HepG2 (cell line): ENCODE data around the gene CSN3. TPM values are rescaled to one million over a fixed set of nuclear protein-coding genes. Genes with fewer than 3 reads are reported as not detected.

Source experiments
- GATA4 ChIP-seq: sonication (generic); IDR thresholded peaks from 2 replicates; pipeline ENCODE4 v1.6.1; 2016; ENCODE audit warnings: antibody characterized with exemption, low read depth, borderline replicate concordance
- ISL2 ChIP-seq: sonication (generic); formaldehyde crosslinking; IDR thresholded peaks from 2 replicates; pipeline ENCODE4 v1.5.0; 2020; ENCODE audit warnings: missing genetic modification reagents
- KLF6 ChIP-seq: IDR thresholded peaks from 2 replicates; pipeline ENCODE4 v1.8.0; 2016; ENCODE audit warnings: missing biosample characterization, missing genetic modification reagents
- MLLT10 ChIP-seq: sonication (generic); formaldehyde crosslinking; IDR thresholded peaks from 2 replicates; pipeline ENCODE4 v1.4.0; 2020; ENCODE audit warnings: missing genetic modification reagents
- MTA1 ChIP-seq: sonication (generic); formaldehyde crosslinking; IDR thresholded peaks from 2 replicates; pipeline ENCODE4 v1.4.0; 2020; ENCODE audit warnings: missing genetic modification reagents, mild to moderate bottlenecking, borderline replicate concordance
- PPARG ChIP-seq: conservative IDR thresholded peaks from 2 replicates; pipeline ENCODE4 v1.6.1; 2016; ENCODE audit warnings: missing biosample characterization, missing genetic modification reagents
- PRMT3 ChIP-seq: sonication (generic); formaldehyde crosslinking; IDR thresholded peaks from 2 replicates; pipeline ENCODE4 v1.8.1; 2022; ENCODE audit warnings: low read depth, mild to moderate bottlenecking, moderate library complexity, missing genetic modification reagents, borderline replicate concordance
- SAFB2 ChIP-seq: sonication (generic); formaldehyde crosslinking; IDR thresholded peaks from 2 replicates; pipeline ENCODE4 v1.5.1; 2020; ENCODE audit warnings: missing genetic modification reagents, low read depth, mild to moderate bottlenecking, borderline replicate concordance
- SETDB1 ChIP-seq: sonication (generic); formaldehyde crosslinking; IDR thresholded peaks from 2 replicates; pipeline ENCODE4 v1.5.1; 2020; ENCODE audit warnings: missing genetic modification reagents, mild to moderate bottlenecking, borderline replicate concordance
- SIN3A ChIP-seq: IDR thresholded peaks from 2 replicates; pipeline ENCODE4 v1.6.1; 2011; ENCODE audit warnings: low read depth, mild to moderate bottlenecking, control low read depth, low read length, borderline replicate concordance
- SOX13 ChIP-seq, 3 experiments: fragments of 450-650 bp in 1 of 3; sonication (generic) in 1 of 3; formaldehyde crosslinking in 1 of 3; IDR thresholded peaks in 2 of 3; conservative IDR thresholded peaks in 1 of 3; 2 replicates each; pipeline versions ENCODE4 v1.5.0 to v1.6.1; 2016 to 2020; ENCODE audit warnings: antibody characterized with exemption in 1 of 3, mild to moderate bottlenecking in 1 of 3, missing compliant biosample characterization in 1 of 3, missing genetic modification reagents in 1 of 3, moderate library complexity in 1 of 3
- SOX5 ChIP-seq: IDR thresholded peaks from 2 replicates; pipeline ENCODE4 v1.6.1; 2016; ENCODE audit warnings: borderline replicate concordance
- SP4 ChIP-seq: sonication (generic); formaldehyde crosslinking; IDR thresholded peaks from 2 replicates; pipeline ENCODE4 v1.8.1; 2023; ENCODE audit warnings: mild to moderate bottlenecking, missing genetic modification reagents
- ZNF225 ChIP-seq: sonication (generic); formaldehyde crosslinking; IDR thresholded peaks from 2 replicates; pipeline ENCODE4 v1.4.0; 2020; ENCODE audit warnings: mild to moderate bottlenecking, missing genetic modification reagents
- ZNF549 ChIP-seq: sonication (generic); formaldehyde crosslinking; IDR thresholded peaks from 2 replicates; pipeline ENCODE4 v1.5.0; 2020; ENCODE audit warnings: missing genetic modification reagents
- ZNF564 ChIP-seq: sonication (generic); formaldehyde crosslinking; IDR thresholded peaks from 2 replicates; pipeline ENCODE4 v1.8.1; 2023; ENCODE audit warnings: mild to moderate bottlenecking, missing genetic modification reagents
- polyA plus RNA-seq, 8 experiments: library from polyadenylated mRNA; depleted of rRNA in 3 of 8; stranded (reverse) in 7 of 8; unstranded in 1 of 8; fragments of >200 nt; fragmentation: Illumina TruSeq in 4 of 8; extraction: Trizol in 4 of 8; gene quantifications; 2 replicates each; pipeline versions ENCODE4 v1.2.1 to v1.2.3, GENCODE V29; 2011 to 2016; ENCODE audit warnings: low read depth in 4 of 8, missing spikeins in 1 of 8, mixed read lengths in 1 of 8; ENCODE audit not compliant: insufficient read depth in 1 of 8
- total RNA-seq, 5 experiments: library from RNA; depleted of rRNA; stranded (reverse); fragments of >200 nt; fragmentation: Illumina TruSeq; extraction: Trizol; gene quantifications; 2 replicates each; pipeline ENCODE4 v1.2.3, GENCODE V29; 2016; ENCODE audit warnings: low read depth in 1 of 5
- TF ChIP-seq, protein P1 (sequence below): sonication (generic); formaldehyde crosslinking; IDR thresholded peaks from 2 replicates; pipeline ENCODE4 v1.4.0; 2020; ENCODE audit warnings: missing genetic modification reagents
- TF ChIP-seq, protein P2 (sequence below): IDR thresholded peaks from 2 replicates; pipeline ENCODE4 v1.4.0; 2020; ENCODE audit warnings: mild to moderate bottlenecking, missing genetic modification reagents
- TF ChIP-seq, protein P3 (sequence below): sonication (generic); formaldehyde crosslinking; conservative IDR thresholded peaks from 2 replicates; pipeline ENCODE4 v1.4.0; 2020; ENCODE audit warnings: mild to moderate bottlenecking, missing genetic modification reagents, moderate library complexity

The CSN3 gene
- total and polyA plus RNA-seq, 2 of the 13 experiments (the other 11 are each of a cell fraction or from before 2014, with no cell fraction given), result not detected

DNA sequence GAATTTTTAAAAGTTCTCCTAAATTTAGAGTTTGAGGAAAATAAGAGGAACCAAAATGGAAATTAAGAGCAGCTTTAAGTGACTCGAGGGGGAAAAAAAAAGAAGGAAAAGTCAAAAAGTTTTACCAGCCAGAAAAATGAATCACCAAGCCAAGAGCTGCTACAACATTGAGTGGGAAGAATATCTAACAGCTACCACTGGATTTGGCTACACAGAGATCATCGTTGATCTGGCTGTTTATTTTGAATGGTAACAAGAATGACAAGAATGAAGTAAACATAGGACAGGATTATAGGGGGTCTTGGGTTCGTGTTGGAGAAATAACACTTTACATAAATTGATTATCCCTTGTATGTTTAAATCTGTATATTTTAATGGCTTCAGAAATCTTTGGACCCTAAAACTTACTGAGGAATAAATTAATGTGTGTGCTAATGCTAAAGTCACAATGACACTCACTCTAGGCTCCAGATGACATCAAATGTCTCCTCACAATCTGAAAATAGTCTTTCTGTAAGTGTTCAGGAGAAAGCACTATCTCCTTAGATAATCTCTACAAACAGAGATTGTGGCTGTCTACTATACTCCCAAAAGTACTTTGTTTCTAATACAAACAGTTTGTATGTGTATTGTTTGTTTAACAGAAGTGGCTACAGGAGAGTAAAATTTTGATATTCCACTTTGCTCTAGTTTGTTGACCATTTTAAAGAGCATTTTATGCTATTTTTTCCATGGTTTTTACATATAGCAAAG is 3.1 kb upstream of the CSN3 start (continued):
- TF ChIP-seq, protein P1, sequence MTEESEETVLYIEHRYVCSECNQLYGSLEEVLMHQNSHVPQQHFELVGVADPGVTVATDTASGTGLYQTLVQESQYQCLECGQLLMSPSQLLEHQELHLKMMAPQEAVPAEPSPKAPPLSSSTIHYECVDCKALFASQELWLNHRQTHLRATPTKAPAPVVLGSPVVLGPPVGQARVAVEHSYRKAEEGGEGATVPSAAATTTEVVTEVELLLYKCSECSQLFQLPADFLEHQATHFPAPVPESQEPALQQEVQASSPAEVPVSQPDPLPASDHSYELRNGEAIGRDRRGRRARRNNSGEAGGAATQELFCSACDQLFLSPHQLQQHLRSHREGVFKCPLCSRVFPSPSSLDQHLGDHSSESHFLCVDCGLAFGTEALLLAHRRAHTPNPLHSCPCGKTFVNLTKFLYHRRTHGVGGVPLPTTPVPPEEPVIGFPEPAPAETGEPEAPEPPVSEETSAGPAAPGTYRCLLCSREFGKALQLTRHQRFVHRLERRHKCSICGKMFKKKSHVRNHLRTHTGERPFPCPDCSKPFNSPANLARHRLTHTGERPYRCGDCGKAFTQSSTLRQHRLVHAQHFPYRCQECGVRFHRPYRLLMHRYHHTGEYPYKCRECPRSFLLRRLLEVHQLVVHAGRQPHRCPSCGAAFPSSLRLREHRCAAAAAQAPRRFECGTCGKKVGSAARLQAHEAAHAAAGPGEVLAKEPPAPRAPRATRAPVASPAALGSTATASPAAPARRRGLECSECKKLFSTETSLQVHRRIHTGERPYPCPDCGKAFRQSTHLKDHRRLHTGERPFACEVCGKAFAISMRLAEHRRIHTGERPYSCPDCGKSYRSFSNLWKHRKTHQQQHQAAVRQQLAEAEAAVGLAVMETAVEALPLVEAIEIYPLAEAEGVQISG (CRISPR knock-in tag), result no peak
- TF ChIP-seq KLF6 (no peak), SP4 (no peak), SOX5 (peak; percentile 39; the same call in 1 of the 2 replicates), GATA4 (peak; percentile 60; the same call in 1 of the 2 replicates), SOX13 (IDR thresholded peaks at IDR 0.05) (no peak), SOX13 (CRISPR knock-in tag; conservative IDR thresholded peaks at IDR 0.05 in 1 of 2, IDR thresholded peaks at IDR 0.05 in 1 of 2) (peak in 1 of 2 experiments; percentile 67; a peak in 2 of 4 replicates), MTA1 (CRISPR knock-in tag) (no peak), SETDB1 (CRISPR knock-in tag) (no peak), ZNF225 (no peak), PPARG (CRISPR knock-in tag) (peak; percentile 64), ZNF564 (CRISPR knock-in tag) (no peak), SIN3A (no peak), SAFB2 (CRISPR knock-in tag) (no peak), ZNF549 (no peak), PRMT3 (no peak), MLLT10 (CRISPR knock-in tag) (no peak), ISL2 (0 out of 2 replicates have a peak, but pooled peaks have one; percentile 15)
- TF ChIP-seq, protein P2, sequence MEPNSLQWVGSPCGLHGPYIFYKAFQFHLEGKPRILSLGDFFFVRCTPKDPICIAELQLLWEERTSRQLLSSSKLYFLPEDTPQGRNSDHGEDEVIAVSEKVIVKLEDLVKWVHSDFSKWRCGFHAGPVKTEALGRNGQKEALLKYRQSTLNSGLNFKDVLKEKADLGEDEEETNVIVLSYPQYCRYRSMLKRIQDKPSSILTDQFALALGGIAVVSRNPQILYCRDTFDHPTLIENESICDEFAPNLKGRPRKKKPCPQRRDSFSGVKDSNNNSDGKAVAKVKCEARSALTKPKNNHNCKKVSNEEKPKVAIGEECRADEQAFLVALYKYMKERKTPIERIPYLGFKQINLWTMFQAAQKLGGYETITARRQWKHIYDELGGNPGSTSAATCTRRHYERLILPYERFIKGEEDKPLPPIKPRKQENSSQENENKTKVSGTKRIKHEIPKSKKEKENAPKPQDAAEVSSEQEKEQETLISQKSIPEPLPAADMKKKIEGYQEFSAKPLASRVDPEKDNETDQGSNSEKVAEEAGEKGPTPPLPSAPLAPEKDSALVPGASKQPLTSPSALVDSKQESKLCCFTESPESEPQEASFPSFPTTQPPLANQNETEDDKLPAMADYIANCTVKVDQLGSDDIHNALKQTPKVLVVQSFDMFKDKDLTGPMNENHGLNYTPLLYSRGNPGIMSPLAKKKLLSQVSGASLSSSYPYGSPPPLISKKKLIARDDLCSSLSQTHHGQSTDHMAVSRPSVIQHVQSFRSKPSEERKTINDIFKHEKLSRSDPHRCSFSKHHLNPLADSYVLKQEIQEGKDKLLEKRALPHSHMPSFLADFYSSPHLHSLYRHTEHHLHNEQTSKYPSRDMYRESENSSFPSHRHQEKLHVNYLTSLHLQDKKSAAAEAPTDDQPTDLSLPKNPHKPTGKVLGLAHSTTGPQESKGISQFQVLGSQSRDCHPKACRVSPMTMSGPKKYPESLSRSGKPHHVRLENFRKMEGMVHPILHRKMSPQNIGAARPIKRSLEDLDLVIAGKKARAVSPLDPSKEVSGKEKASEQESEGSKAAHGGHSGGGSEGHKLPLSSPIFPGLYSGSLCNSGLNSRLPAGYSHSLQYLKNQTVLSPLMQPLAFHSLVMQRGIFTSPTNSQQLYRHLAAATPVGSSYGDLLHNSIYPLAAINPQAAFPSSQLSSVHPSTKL (CRISPR knock-in tag), result peak; percentile 46; the same call in 1 of the 2 replicates
- TF ChIP-seq, protein P3, sequence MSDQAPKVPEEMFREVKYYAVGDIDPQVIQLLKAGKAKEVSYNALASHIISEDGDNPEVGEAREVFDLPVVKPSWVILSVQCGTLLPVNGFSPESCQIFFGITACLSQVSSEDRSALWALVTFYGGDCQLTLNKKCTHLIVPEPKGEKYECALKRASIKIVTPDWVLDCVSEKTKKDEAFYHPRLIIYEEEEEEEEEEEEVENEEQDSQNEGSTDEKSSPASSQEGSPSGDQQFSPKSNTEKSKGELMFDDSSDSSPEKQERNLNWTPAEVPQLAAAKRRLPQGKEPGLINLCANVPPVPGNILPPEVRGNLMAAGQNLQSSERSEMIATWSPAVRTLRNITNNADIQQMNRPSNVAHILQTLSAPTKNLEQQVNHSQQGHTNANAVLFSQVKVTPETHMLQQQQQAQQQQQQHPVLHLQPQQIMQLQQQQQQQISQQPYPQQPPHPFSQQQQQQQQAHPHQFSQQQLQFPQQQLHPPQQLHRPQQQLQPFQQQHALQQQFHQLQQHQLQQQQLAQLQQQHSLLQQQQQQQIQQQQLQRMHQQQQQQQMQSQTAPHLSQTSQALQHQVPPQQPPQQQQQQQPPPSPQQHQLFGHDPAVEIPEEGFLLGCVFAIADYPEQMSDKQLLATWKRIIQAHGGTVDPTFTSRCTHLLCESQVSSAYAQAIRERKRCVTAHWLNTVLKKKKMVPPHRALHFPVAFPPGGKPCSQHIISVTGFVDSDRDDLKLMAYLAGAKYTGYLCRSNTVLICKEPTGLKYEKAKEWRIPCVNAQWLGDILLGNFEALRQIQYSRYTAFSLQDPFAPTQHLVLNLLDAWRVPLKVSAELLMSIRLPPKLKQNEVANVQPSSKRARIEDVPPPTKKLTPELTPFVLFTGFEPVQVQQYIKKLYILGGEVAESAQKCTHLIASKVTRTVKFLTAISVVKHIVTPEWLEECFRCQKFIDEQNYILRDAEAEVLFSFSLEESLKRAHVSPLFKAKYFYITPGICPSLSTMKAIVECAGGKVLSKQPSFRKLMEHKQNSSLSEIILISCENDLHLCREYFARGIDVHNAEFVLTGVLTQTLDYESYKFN (CRISPR knock-in tag), result 0 out of 2 replicates have a peak, but pooled peaks have one; percentile 19
